Fibroblast of lung (primary cell): ENCODE results near the gene KCNIP3. TPM values are rescaled to one million over a fixed set of nuclear protein-coding genes. Genes with fewer than 3 reads are reported as not detected.

Experiments used
- DNase-seq, 2 donors: peaks; one replicate each; pipeline versions ENCODE4 v3.0.0 to v3.0.0-alpha.2; 2010; ENCODE audit warnings: low read depth in 2 of 2
- H2AFZ ChIP-seq: 2 replicates; pipeline ENCODE4 v1.5.1; 2012; ENCODE audit warnings: low read length, control low read depth, inconsistent platforms
- H3K27ac ChIP-seq: 2 replicates; pipeline ENCODE4 v1.5.1; 2011; ENCODE audit warnings: low read length, control low read depth; ENCODE audit not compliant: insufficient read depth
- H3K27me3 ChIP-seq: 2 replicates; pipeline ENCODE4 v1.5.1; 2011; ENCODE audit warnings: mild to moderate bottlenecking, low read length; ENCODE audit not compliant: control insufficient read depth, insufficient read depth
- H3K36me3 ChIP-seq: 2 replicates; pipeline ENCODE4 v1.5.1; 2011; ENCODE audit warnings: low read length; ENCODE audit not compliant: control insufficient read depth, insufficient read depth
- H3K4me1 ChIP-seq: 2 replicates; pipeline ENCODE4 v1.5.1; 2011; ENCODE audit warnings: low read length; ENCODE audit not compliant: control insufficient read depth, insufficient read depth; ENCODE audit errors: extremely low read depth
- H3K4me2 ChIP-seq: 2 replicates; pipeline ENCODE4 v1.5.1; 2011; ENCODE audit warnings: low read length, control low read depth; ENCODE audit not compliant: insufficient read depth; ENCODE audit errors: extremely low read depth
- H3K4me3 ChIP-seq, 4 experiments: fragments of 200-600 bp in 1 of 4; sonication (generic) in 1 of 4; replicated peaks in 1 of 4; 2 replicates each; pipeline ENCODE4 v1.5.1; 2011 to 2016; ENCODE audit warnings: low read length in 4 of 4, low read depth in 3 of 4, mild to moderate bottlenecking in 3 of 4, control low read depth in 2 of 4, inconsistent platforms in 1 of 4, mixed read lengths in 1 of 4; ENCODE audit not compliant: insufficient read depth in 1 of 4; ENCODE audit errors: control extremely low read depth in 1 of 4
- H3K79me2 ChIP-seq: 2 replicates; pipeline ENCODE4 v1.5.1; 2012; ENCODE audit warnings: mild to moderate bottlenecking, low read length, inconsistent platforms; ENCODE audit not compliant: control insufficient read depth, insufficient read depth
- H3K9ac ChIP-seq: 2 replicates; pipeline ENCODE4 v1.5.1; 2011; ENCODE audit warnings: mild to moderate bottlenecking, low read length, control low read depth; ENCODE audit not compliant: insufficient read depth
- H3K9me3 ChIP-seq: 2 replicates; pipeline ENCODE4 v1.5.1; 2012; ENCODE audit warnings: low read depth, low read length; ENCODE audit not compliant: control insufficient read depth, insufficient read depth
- H4K20me1 ChIP-seq: 2 replicates; pipeline ENCODE4 v1.5.1; 2011; ENCODE audit warnings: low read length; ENCODE audit not compliant: control insufficient read depth, insufficient read depth; ENCODE audit errors: extremely low read depth
- CTCF ChIP-seq, 2 donors: IDR thresholded peaks in 1 of 2; conservative IDR thresholded peaks in 1 of 2; 1 replicate in 1 of 2; 2 replicates in 1 of 2; pipeline ENCODE4 v1.5.1; 2011 to 2012; ENCODE audit warnings: low read length in 2 of 2, control low read depth in 1 of 2, inconsistent platforms in 1 of 2, low read depth in 1 of 2, mild to moderate bottlenecking in 1 of 2
- EZH2 ChIP-seq: IDR thresholded peaks from 2 replicates; pipeline ENCODE4 v1.5.1; 2012; ENCODE audit warnings: low read length, control low read depth, mild to moderate bottlenecking; ENCODE audit errors: missing control alignments
- polyA plus RNA-seq, 2 donors: library from polyadenylated mRNA; depleted of rRNA in 1 of 2; stranded (reverse) in 1 of 2; unstranded in 1 of 2; fragments of >200 nt; gene quantifications; 2 replicates each; pipeline ENCODE4 v1.2.1, GENCODE V29; 2011 to 2012; ENCODE audit warnings: missing spikeins in 1 of 2
- total RNA-seq: library from RNA; depleted of rRNA; stranded (reverse); fragments of >200 nt; gene quantifications from 2 replicates; pipeline ENCODE4 v1.2.1, GENCODE V29; 2014

Gene KCNIP3
- total and polyA plus RNA-seq, 2 donors (not counting 1 experiment from before 2014, with no cell fraction given), result 0.32 to 1.7 TPM

GRCh38 chr2:95388856-95389244, 91.7 kb downstream of the KCNIP3 start:
- H3K4me2 ChIP-seq, result no peak overlapping the region
- no peak for DNase-seq
- no peak overlapping the region for H3K27ac ChIP-seq
- H3K79me2 ChIP-seq, result no peaks in the 10 kb centered on the region
- no peaks in the 10 kb centered on the region for H3K4me1 ChIP-seq
- no peaks in the 10 kb centered on the region for H4K20me1 ChIP-seq
- no peak for TF ChIP-seq EZH2
- TF ChIP-seq CTCF (conservative IDR thresholded peaks at IDR 0.05 in 1 of 2, IDR thresholded peaks at IDR 0.05 in 1 of 2; ENCODE audit: low read depth in 1 of 2, low read length in 2 of 2), result no peak
- no peaks in the 10 kb centered on the region for H3K36me3 ChIP-seq
- no peaks in the 10 kb centered on the region for H3K27me3 ChIP-seq
- H2AFZ ChIP-seq, result peak overlapping the region; percentile 54
- H3K4me3 ChIP-seq, result no peak overlapping the region
- no peak overlapping the region for H3K9ac ChIP-seq
- no peaks in the 10 kb centered on the region for H3K9me3 ChIP-seq

GRCh38 chr2:95389245-95390119, 92.3 kb downstream of the KCNIP3 start:
- no peaks in the 10 kb centered on the region for H3K27me3 ChIP-seq
- no peaks in the 10 kb centered on the region for H3K9me3 ChIP-seq
- DNase-seq, result peak; percentile 40 to 65
- H3K4me3 ChIP-seq, result no peak overlapping the region
- no peaks in the 10 kb centered on the region for H3K36me3 ChIP-seq
- H3K27ac ChIP-seq, result no peak overlapping the region
- no peak overlapping the region for H3K4me2 ChIP-seq
- H3K9ac ChIP-seq, result no peak overlapping the region
- H3K4me1 ChIP-seq, result no peaks in the 10 kb centered on the region
- no peak for TF ChIP-seq EZH2
- TF ChIP-seq CTCF (conservative IDR thresholded peaks at IDR 0.05 in 1 of 2, IDR thresholded peaks at IDR 0.05 in 1 of 2; ENCODE audit: low read depth in 1 of 2, low read length in 2 of 2), result peak; percentile 93 to 96
- H3K79me2 ChIP-seq, result no peaks in the 10 kb centered on the region
- H2AFZ ChIP-seq, result peak overlapping the region; percentile 54
- H4K20me1 ChIP-seq, result no peaks in the 10 kb centered on the region

GRCh38 chr2:95390272-95390880, 93.2 kb downstream of the KCNIP3 start:
- no peaks in the 10 kb centered on the region for H4K20me1 ChIP-seq
- no peak overlapping the region for H3K4me3 ChIP-seq
- no peaks in the 10 kb centered on the region for H3K4me1 ChIP-seq
- no peak overlapping the region for H3K9ac ChIP-seq
- H3K27ac ChIP-seq, result no peak overlapping the region
- H3K79me2 ChIP-seq, result no peaks in the 10 kb centered on the region
- DNase-seq, result no peak
- H2AFZ ChIP-seq, result no peak overlapping the region
- no peaks in the 10 kb centered on the region for H3K27me3 ChIP-seq
- no peak overlapping the region for H3K4me2 ChIP-seq
- TF ChIP-seq EZH2 (no peak), CTCF (conservative IDR thresholded peaks at IDR 0.05 in 1 of 2, IDR thresholded peaks at IDR 0.05 in 1 of 2; ENCODE audit: low read depth in 1 of 2, low read length in 2 of 2) (no peak)
- H3K36me3 ChIP-seq, result no peaks in the 10 kb centered on the region
- no peaks in the 10 kb centered on the region for H3K9me3 ChIP-seq
